Parathyroid adenoma (tissue), 2 donors: ENCODE data around the gene ALDH16A1.
A peak's percentile ranks its signal among the peaks of the same experiment; 100 is the strongest.
"Not testable (repeated sequence)": the region's sequence is repeated elsewhere in the genome, so short reads cannot be mapped to it uniquely, and the experiment has no call there.

Experiments
- H2AFZ ChIP-seq: fragments of 300-600 bp; sonication (generic); one replicate; pipeline ENCODE4 v1.7.0; 2017; ENCODE audit warnings: antibody characterized with exemption, mild to moderate bottlenecking
- H3K27ac ChIP-seq: fragments of 300-600 bp; sonication (generic); one replicate; pipeline ENCODE4 v1.7.0; 2017
- H3K27me3 ChIP-seq: fragments of 300-600 bp; sonication (generic); one replicate; pipeline ENCODE4 v1.7.0; 2017; ENCODE audit warnings: low read length; ENCODE audit not compliant: control insufficient read depth, insufficient read depth
- H3K36me3 ChIP-seq: fragments of 300-600 bp; sonication (generic); one replicate; pipeline ENCODE4 v1.7.0; 2017; ENCODE audit warnings: low read length; ENCODE audit not compliant: control insufficient read depth, insufficient read depth
- H3K4me1 ChIP-seq: fragments of 300-600 bp; sonication (generic); one replicate; pipeline ENCODE4 v1.7.0; 2017; ENCODE audit warnings: control low read depth
- H3K4me2 ChIP-seq: fragments of 300-600 bp; sonication (generic); one replicate; pipeline ENCODE4 v1.7.0; 2017; ENCODE audit warnings: low read length
- H3K4me3 ChIP-seq: fragments of 300-600 bp; sonication (generic); one replicate; pipeline ENCODE4 v1.7.0; 2017; ENCODE audit warnings: low read depth, low read length
- H3K79me2 ChIP-seq: fragments of 300-600 bp; sonication (generic); one replicate; pipeline ENCODE4 v1.7.0; 2017; ENCODE audit warnings: control low read depth
- H3K9ac ChIP-seq: fragments of 300-600 bp; sonication (generic); one replicate; pipeline ENCODE4 v1.7.0; 2017; ENCODE audit warnings: mild to moderate bottlenecking
- H3K9me3 ChIP-seq: fragments of 300-600 bp; sonication (generic); one replicate; pipeline ENCODE4 v1.7.0; 2017; ENCODE audit warnings: low read length; ENCODE audit not compliant: control insufficient read depth
- TF ChIP-seq, protein P1 (sequence below): fragments of 300-600 bp; sonication (generic); IDR thresholded peaks from one replicate; pipeline ENCODE4 v1.7.0; 2017; ENCODE audit warnings: antibody characterized with exemption, mild to moderate bottlenecking
- donor health status: primary hyperparathyroidism.

ALDH16A1 gene

DNA sequence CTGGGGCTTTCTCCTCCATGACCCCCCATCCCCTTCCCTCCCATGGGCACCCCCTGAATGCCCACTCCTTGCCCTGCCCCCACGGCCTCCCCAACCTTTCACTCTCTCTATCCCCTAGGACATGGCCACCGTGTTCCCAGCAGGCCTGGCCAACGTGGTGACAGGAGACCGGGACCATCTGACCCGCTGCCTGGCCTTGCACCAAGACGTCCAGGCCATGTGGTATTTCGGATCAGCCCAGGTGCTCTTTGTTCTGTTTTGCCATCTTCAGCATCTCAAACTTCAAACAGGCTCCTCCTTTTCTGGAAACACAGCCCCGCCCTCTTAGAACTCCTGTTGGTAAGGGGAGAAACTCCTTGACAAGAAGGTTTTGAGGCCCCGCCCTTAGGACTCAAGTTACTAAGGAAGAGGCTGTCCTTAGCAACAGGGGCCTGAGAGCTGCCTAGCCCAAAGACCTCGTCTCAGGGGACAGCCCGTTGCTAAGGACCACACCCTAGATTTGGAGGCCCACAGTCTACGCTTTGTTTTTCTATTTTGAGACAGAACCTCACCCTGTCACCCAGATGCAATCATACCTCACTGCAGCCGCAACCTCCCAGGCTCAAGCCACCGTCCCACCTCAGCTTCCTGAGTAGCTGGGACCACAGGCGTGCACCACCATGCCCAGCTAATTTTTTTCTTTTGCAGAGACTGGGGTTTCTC, 15.9 kb downstream of the ALDH16A1 start:
- Histone ChIP-seq H3K27me3 (no peaks in the 10 kb centered on the region), H2AFZ (no peak overlapping the region), H3K4me1 (peaks cover 4% of the 10 kb centered on the region), H3K79me2 (no peaks in the 10 kb centered on the region), H3K36me3 (no peaks in the 10 kb centered on the region), H3K4me2 (no peak overlapping the region), H3K27ac (peak overlapping the region; percentile 43), H3K4me3 (no peak overlapping the region), H3K9ac (no peak overlapping the region), H3K9me3 (no peaks in the 10 kb centered on the region)
- TF ChIP-seq, protein P1, sequence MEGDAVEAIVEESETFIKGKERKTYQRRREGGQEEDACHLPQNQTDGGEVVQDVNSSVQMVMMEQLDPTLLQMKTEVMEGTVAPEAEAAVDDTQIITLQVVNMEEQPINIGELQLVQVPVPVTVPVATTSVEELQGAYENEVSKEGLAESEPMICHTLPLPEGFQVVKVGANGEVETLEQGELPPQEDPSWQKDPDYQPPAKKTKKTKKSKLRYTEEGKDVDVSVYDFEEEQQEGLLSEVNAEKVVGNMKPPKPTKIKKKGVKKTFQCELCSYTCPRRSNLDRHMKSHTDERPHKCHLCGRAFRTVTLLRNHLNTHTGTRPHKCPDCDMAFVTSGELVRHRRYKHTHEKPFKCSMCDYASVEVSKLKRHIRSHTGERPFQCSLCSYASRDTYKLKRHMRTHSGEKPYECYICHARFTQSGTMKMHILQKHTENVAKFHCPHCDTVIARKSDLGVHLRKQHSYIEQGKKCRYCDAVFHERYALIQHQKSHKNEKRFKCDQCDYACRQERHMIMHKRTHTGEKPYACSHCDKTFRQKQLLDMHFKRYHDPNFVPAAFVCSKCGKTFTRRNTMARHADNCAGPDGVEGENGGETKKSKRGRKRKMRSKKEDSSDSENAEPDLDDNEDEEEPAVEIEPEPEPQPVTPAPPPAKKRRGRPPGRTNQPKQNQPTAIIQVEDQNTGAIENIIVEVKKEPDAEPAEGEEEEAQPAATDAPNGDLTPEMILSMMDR, result no peak

DNA sequence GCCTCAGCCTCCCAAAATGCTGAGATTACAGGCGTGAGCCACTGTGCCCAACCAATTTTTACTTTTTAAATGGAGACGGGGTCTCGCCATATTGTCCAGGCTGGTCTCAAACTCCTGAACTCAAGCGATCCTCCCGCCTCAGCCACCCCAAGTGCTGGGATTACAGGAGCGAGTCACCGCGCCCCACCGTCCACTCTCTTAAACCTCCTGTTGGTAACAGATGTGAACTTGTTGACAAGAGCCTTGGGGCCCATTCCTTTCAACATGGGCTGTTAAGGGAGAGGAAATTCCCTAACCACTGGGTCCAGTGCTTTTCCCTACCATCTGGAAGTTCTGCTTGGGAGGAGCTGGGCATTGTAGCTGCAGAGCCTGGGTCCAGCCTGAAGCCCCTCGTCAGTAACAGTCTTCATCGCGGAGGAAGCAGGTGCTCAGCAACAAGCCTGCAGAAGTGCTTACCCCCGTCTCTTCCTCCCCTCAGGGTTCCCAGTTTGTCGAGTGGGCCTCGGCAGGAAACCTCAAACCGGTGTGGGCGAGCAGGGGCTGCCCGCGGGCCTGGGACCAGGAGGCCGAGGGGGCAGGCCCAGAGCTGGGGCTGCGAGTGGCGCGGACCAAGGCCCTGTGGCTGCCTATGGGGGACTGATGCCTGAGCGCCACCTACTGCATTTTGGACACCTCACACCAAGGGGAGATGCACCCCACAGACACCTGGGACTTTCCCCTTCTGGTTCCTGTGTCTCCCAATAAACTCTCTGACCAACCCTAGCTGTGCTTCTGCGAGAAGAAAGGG, 17.0 kb downstream of the ALDH16A1 start:
- Histone ChIP-seq H3K27ac (no peak overlapping the region), H3K9ac (no peak overlapping the region), H3K4me1 (peaks cover 4% of the 10 kb centered on the region), H3K4me2 (no peak overlapping the region), H3K36me3 (no peaks in the 10 kb centered on the region), H3K79me2 (no peaks in the 10 kb centered on the region), H2AFZ (no peak overlapping the region), H3K9me3 (no peaks in the 10 kb centered on the region), H3K4me3 (no peak overlapping the region), H3K27me3 (no peaks in the 10 kb centered on the region)
- TF ChIP-seq, protein P1, result no peak

DNA sequence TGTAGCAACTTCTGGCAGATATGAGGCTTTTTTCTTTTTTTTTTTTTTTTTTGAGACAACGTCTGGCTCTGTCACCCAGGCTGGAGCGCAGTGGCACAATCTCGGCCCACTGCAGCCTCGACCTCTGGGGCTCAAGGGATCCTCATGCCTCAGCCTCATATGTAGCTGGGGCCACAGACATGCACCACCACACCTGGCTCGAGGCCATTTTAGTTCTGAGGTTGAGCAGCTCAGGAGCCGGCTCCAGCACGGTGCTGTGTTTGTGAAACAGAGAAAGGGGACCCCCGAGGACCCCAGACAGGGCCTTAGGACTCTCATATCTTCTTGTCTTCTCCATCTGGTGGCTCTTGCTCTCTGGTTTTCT, 17.6 kb downstream of the ALDH16A1 start:
- Histone ChIP-seq H3K79me2 (no peaks in the 10 kb centered on the region), H3K4me1 (peaks cover 4% of the 10 kb centered on the region), H3K27ac (no peak overlapping the region), H3K36me3 (no peaks in the 10 kb centered on the region), H3K4me3 (no peak overlapping the region), H3K4me2 (no peak overlapping the region), H2AFZ (no peak overlapping the region), H3K9me3 (no peaks in the 10 kb centered on the region), H3K9ac (no peak overlapping the region), H3K27me3 (no peaks in the 10 kb centered on the region)
- TF ChIP-seq, protein P1, result no peak

- Histone ChIP-seq H3K27ac (no peak overlapping the region), H3K27me3 (no peaks in the 10 kb centered on the region), H3K9ac (no peak overlapping the region), H3K4me3 (no peak overlapping the region), H3K9me3 (no peaks in the 10 kb centered on the region), H3K4me2 (no peak overlapping the region), H3K36me3 (no peaks in the 10 kb centered on the region), H3K79me2 (no peaks in the 10 kb centered on the region), H3K4me1 (peaks cover 4% of the 10 kb centered on the region), H2AFZ (no peak overlapping the region)
- TF ChIP-seq, protein P1, result no peak
These were observed 19.9 kb downstream of the ALDH16A1 start for GRCh38 chr19:49472936-49473335.

- not testable (repeated sequence) for H3K4me1 ChIP-seq, H3K9me3 ChIP-seq, H3K79me2 ChIP-seq, H3K36me3 ChIP-seq, H3K9ac ChIP-seq, H3K27ac ChIP-seq, H3K27me3 ChIP-seq
- H3K4me2 ChIP-seq, result peak overlapping the region; percentile 99
- H3K4me3 ChIP-seq, result peak overlapping the region; percentile 99
- H2AFZ ChIP-seq, result peak overlapping the region; percentile 79
These were observed 20.5 kb downstream of the ALDH16A1 start for GRCh38 chr19:49473501-49473867.
